ENCODE results near the gene MRPL46. TPM values are rescaled to one million over a fixed set of nuclear protein-coding genes. Genes with fewer than 3 reads are reported as not detected.
A peak's percentile ranks its signal among the peaks of the same experiment; 100 is the strongest.

MRPL46 gene
- total RNA-seq, 1 donor from 2014 or later = 17.8 TPM

DNA sequence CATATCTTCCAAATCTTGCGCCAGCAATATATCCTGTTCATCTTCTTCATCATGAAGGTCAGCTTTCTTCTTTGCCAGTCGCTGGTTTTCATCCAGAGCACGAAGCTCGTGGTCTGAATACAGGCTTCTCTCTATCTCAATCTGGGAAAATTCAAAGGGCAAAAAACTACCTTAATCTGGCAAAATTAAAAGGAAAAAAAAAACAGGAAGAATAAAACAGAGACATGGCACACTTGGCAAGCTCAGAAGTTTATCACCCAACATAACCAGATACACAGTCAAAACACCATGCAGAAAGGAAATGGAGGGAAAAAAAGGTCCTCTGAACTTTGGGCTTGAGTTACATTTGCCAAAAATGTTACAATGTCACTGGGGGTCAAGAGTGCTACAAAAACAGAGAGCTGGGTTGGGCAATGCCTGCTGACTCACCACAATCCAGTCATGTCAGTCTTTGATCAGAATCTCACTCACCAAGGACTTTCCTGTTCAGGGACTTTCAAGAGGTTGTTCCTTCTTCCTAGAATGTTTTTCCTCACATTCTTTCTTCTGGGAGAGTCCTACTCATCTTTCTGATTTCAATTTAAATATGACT is 1.5 kb downstream of the MRPL46 start:
- Histone ChIP-seq H2AFZ (replicated peaks) (no peak overlapping the region), H3K4me2 (peak overlapping the region; percentile 92), H3K27me3 (no peaks in the 10 kb centered on the region), H3K9me3 (ENCODE audit: low read depth) (no peaks in the 10 kb centered on the region), H3K9ac (no peak overlapping the region), H3K4me1 (peaks cover 10% of the 10 kb centered on the region), H3K79me2 (ENCODE audit: low read depth) (peaks cover 37% of the 10 kb centered on the region), H3K27ac (no peak overlapping the region), H3K4me3 (peak overlapping the region; percentile 91), H3K36me3 (no peaks in the 10 kb centered on the region), H4K20me1 (ENCODE audit: low read depth) (peaks cover 3% of the 10 kb centered on the region), H3F3A (ENCODE audit: low read depth) (no peaks in the 10 kb centered on the region)
- Mint-ChIP-seq H3K4me1 (peaks cover 16% of the 10 kb centered on the region), H3K36me3 (peaks cover 4% of the 10 kb centered on the region), H3K27ac (no peak overlapping the region), H3K4me3 (peak overlapping the region; percentile 92), H3K27me3 (ENCODE audit: insufficient read depth, low read depth) (peaks cover 2% of the 10 kb centered on the region), H3K9me3 (no peaks in the 10 kb centered on the region)
- TF ChIP-seq, protein P1, sequence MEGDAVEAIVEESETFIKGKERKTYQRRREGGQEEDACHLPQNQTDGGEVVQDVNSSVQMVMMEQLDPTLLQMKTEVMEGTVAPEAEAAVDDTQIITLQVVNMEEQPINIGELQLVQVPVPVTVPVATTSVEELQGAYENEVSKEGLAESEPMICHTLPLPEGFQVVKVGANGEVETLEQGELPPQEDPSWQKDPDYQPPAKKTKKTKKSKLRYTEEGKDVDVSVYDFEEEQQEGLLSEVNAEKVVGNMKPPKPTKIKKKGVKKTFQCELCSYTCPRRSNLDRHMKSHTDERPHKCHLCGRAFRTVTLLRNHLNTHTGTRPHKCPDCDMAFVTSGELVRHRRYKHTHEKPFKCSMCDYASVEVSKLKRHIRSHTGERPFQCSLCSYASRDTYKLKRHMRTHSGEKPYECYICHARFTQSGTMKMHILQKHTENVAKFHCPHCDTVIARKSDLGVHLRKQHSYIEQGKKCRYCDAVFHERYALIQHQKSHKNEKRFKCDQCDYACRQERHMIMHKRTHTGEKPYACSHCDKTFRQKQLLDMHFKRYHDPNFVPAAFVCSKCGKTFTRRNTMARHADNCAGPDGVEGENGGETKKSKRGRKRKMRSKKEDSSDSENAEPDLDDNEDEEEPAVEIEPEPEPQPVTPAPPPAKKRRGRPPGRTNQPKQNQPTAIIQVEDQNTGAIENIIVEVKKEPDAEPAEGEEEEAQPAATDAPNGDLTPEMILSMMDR (IDR thresholded peaks at IDR 0.05) = no peak
- TF ChIP-seq EZH2phosphoT487 (IDR thresholded peaks at IDR 0.05) = no peak
- no peak for TF ChIP-seq EZH2 (IDR thresholded peaks at IDR 0.05)
- no peak for DNase-seq (ENCODE audit: low spot score)

DNA sequence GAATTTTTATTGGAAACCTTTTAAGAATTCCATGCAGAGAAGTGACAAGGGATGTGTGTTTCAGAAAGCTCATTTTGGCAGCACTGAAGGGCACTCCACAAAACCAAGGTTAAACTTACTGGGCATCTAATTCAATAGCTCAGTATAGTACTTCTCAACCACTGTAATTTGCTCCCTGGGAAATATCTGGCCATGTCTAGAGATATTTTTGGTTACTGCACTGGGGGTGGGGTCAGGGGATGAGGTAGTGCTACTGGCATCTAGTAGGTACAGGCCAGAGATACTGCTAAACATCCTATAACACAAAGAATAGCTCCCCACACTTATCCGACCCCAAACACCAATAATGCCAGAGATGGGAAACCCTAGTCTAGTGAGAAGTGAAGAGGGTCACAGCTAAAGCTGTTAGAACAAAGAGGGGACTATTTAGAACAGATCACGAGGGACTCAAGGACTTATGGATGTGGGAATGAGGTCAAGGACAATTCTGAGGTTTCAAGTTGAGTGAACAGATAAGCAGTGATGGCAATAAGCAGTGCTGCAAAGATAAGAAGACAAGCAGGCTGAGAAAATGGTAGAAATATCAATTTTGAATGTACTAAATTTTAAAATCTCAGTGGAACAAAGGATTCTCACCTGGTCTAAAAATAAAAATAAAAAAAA is 3.2 kb downstream of the MRPL46 start:
- H3K27ac Mint-ChIP-seq = no peak overlapping the region
- Histone ChIP-seq H3K79me2 (ENCODE audit: low read depth) (peaks cover 34% of the 10 kb centered on the region), H3K27me3 (no peaks in the 10 kb centered on the region), H3F3A (ENCODE audit: low read depth) (no peaks in the 10 kb centered on the region), H3K27ac (no peak overlapping the region), H3K36me3 (no peaks in the 10 kb centered on the region), H3K4me1 (peaks cover 10% of the 10 kb centered on the region), H4K20me1 (ENCODE audit: low read depth) (peaks cover 3% of the 10 kb centered on the region), H3K9ac (no peak overlapping the region), H3K4me2 (no peak overlapping the region), H2AFZ (replicated peaks) (no peak overlapping the region), H3K4me3 (no peak overlapping the region), H3K9me3 (ENCODE audit: low read depth) (no peaks in the 10 kb centered on the region)
- no peak for TF ChIP-seq EZH2phosphoT487 (IDR thresholded peaks at IDR 0.05)
- TF ChIP-seq, protein P1 (IDR thresholded peaks at IDR 0.05) = no peak
- TF ChIP-seq EZH2 (IDR thresholded peaks at IDR 0.05) = no peak
- H3K27me3 Mint-ChIP-seq (ENCODE audit: insufficient read depth, low read depth) = peaks cover 2% of the 10 kb centered on the region
- peak overlapping the region; percentile 14 for H3K4me3 Mint-ChIP-seq
- no peak for DNase-seq (ENCODE audit: low spot score)
- H3K9me3 Mint-ChIP-seq = no peaks in the 10 kb centered on the region
- peaks cover 4% of the 10 kb centered on the region for H3K36me3 Mint-ChIP-seq
- H3K4me1 Mint-ChIP-seq = peaks cover 16% of the 10 kb centered on the region

DNA sequence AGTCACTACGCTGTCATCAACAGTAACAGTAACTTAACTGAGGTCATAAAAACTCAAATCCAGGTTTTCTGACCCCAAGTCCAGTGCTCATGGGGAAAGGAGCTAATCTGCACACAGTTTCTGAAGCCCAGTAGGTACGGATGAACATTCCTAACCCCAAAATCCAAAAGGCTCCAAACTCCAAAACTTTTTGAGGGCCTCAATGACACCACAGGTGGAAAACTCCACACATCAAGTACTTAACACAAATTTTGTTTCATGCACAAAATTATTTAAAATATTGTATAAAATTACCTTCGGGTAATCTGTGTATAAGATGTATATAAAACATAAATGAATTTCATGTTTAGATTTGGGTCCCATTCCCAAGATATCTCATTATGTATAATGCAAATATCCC is 10.5 kb downstream of the MRPL46 start:
- TF ChIP-seq, protein P1 (IDR thresholded peaks at IDR 0.05) = no peak
- TF ChIP-seq EZH2phosphoT487 (IDR thresholded peaks at IDR 0.05) = no peak
- no peak for TF ChIP-seq EZH2 (IDR thresholded peaks at IDR 0.05)
- H4K20me1 ChIP-seq (ENCODE audit: low read depth) = peaks cover 4% of the 10 kb centered on the region
- H3K9ac ChIP-seq = no peak overlapping the region
- H3K27me3 ChIP-seq = no peaks in the 10 kb centered on the region
- H2AFZ ChIP-seq (replicated peaks) = no peak overlapping the region
- no peak overlapping the region for H3K4me2 ChIP-seq
- H3K27me3 Mint-ChIP-seq (ENCODE audit: insufficient read depth, low read depth) = no peaks in the 10 kb centered on the region
- H3K9me3 ChIP-seq (ENCODE audit: low read depth) = no peaks in the 10 kb centered on the region
- H3K4me1 ChIP-seq = no peaks in the 10 kb centered on the region
- H3K27ac ChIP-seq = no peak overlapping the region
- no peak overlapping the region for H3K4me3 Mint-ChIP-seq
- H3K79me2 ChIP-seq (ENCODE audit: low read depth) = no peaks in the 10 kb centered on the region
- no peaks in the 10 kb centered on the region for H3K4me1 Mint-ChIP-seq
- no peaks in the 10 kb centered on the region for H3K36me3 Mint-ChIP-seq
- H3K27ac Mint-ChIP-seq = no peak overlapping the region
- no peak for DNase-seq (ENCODE audit: low spot score)
- no peaks in the 10 kb centered on the region for H3K9me3 Mint-ChIP-seq
- no peaks in the 10 kb centered on the region for H3F3A ChIP-seq (ENCODE audit: low read depth)
- H3K4me3 ChIP-seq = no peak overlapping the region
- no peaks in the 10 kb centered on the region for H3K36me3 ChIP-seq
